Measurements from ENCODE around the gene SCAMP2. TPM values are rescaled to one million over a fixed set of nuclear protein-coding genes. Genes with fewer than 3 reads are reported as not detected.

The SCAMP2 gene
- total RNA-seq, 3 donors from 2014 or later: 81.7 to 91.0 (median 82.9) TPM

GRCh38 chr15:74817370-74817737, 55.8 kb downstream of the SCAMP2 start:
- Mint-ChIP-seq H3K4me1 (ENCODE audit: low read depth) (peaks cover 7% of the 10 kb centered on the region), H3K27me3 (ENCODE audit: low read depth) (peaks cover 1% of the 10 kb centered on the region), H3K4me3 (no peak overlapping the region), H3K36me3 (ENCODE audit: insufficient read depth) (no peaks in the 10 kb centered on the region), H3K9me3 (no peaks in the 10 kb centered on the region)
- ATAC-seq (no peak), DNase-seq (no peak)

- Mint-ChIP-seq H3K36me3 (ENCODE audit: insufficient read depth) (no peaks in the 10 kb centered on the region), H3K4me3 (no peak overlapping the region), H3K9me3 (no peaks in the 10 kb centered on the region), H3K27me3 (ENCODE audit: low read depth) (peaks cover 1% of the 10 kb centered on the region), H3K4me1 (ENCODE audit: low read depth) (peaks cover 7% of the 10 kb centered on the region)
- ATAC-seq: no peak
- no peak for DNase-seq
Measured at GRCh38 chr15:74816624-74817369, 56.4 kb downstream of the SCAMP2 start.

- H3K27me3 Mint-ChIP-seq (ENCODE audit: low read depth): peaks cover 1% of the 10 kb centered on the region
- no peak overlapping the region for H3K4me3 Mint-ChIP-seq
- peaks cover 7% of the 10 kb centered on the region for H3K4me1 Mint-ChIP-seq (ENCODE audit: low read depth)
- DNase-seq (no peak), ATAC-seq (no peak)
- H3K9me3 Mint-ChIP-seq: no peaks in the 10 kb centered on the region
- H3K36me3 Mint-ChIP-seq (ENCODE audit: insufficient read depth): no peaks in the 10 kb centered on the region
Measured at GRCh38 chr15:74815961-74816360, 57.2 kb downstream of the SCAMP2 start.

DNA sequence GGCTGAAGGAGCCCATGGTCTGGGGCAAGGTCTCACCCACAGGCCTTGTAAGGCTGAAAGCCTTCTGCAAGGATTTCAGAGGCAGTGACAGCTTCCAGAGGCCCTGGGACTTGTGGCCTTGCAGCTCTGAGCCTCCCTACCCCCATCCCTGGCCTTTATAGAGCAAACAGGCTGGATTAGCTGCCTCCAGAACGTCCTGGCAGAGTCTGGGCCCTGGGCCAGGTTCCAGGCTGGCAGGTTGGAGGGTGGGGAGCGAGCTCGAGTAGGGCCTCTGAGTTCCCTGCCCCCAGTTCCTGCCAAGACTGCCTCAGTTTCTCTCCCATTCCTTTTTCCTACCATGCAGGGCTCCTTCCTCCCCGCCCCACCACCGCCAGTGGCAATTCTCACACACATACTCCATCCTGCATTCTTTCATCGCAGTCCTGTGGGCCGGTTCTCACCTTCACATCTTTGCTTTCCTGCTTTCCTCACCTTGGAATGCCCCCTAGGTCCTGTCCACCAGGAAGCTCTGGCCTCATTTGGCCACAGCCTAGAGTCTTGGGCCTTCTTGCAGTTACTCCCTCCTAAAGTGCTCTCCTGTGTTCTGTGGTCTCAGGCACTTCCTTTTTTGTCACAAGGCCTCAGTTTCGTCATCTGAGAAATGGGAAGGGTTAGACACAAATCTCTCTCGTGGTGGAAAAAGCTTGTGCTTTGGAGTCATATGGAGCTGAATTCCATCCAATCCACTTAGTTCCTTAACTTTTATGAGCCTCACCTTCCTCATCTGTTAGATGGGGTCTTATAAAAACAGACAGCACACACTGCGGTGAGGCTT, 57.8 kb downstream of the SCAMP2 start:
- Mint-ChIP-seq H3K4me3 (no peak overlapping the region), H3K4me1 (ENCODE audit: low read depth) (peaks cover 7% of the 10 kb centered on the region), H3K27me3 (ENCODE audit: low read depth) (peaks cover 1% of the 10 kb centered on the region), H3K36me3 (ENCODE audit: insufficient read depth) (no peaks in the 10 kb centered on the region), H3K9me3 (no peaks in the 10 kb centered on the region)
- ATAC-seq (no peak), DNase-seq (no peak)

DNA sequence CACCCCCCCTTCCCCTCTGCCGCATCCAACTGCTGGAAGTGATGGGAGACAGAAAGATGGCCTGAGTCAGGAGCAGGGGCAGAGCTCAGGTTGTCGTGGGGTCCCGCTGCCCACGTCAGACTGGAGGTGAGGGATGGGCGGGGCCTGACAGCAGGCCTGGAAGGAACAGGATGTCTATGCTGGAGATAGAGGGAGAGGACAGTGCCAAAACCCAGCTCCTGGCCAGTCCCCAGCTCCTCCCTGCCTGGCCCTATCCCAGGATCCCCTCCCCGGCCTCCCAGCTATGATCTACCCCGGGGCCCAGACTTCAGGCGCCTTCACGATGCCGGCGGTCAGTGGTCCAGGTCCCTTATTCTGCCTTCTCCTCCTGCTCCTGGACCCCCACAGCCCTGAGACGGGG, 60.6 kb downstream of the SCAMP2 start, which contains the start of gene LMAN1L:
Gene LMAN1L (plus strand): TSS at position 303 of the 400 bp plus-strand sequence. CDS start 20 bp downstream, at position 323.
- no peaks in the 10 kb centered on the region for H3K9me3 Mint-ChIP-seq
- no peak within 1 kb of the TSS for H3K4me3 Mint-ChIP-seq
- peaks cover 15% of the 10 kb centered on the region for H3K4me1 Mint-ChIP-seq (ENCODE audit: low read depth)
- no peak for DNase-seq
- no peak for ATAC-seq
- no peaks in the 10 kb centered on the region for H3K27me3 Mint-ChIP-seq (ENCODE audit: low read depth)
- H3K36me3 Mint-ChIP-seq (ENCODE audit: insufficient read depth): no peaks in the 10 kb centered on the region

DNA sequence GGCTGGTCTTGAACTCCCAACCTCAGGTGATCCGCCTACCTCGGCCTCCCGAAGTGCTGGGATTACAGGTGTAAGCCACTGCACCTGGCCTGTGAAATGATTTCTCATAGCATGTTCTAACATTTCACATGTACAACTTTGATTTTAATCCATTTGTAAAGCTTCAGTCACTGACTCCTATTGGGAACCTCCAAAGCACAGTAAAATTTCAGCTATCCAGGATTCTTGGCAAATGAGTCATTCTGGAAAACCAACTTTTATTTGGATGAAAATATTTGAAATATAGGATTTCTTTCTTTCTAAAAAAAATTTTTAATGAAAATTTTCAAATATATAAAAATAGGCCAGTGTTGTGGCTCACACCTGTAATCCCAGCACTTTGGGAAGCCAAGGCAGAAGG, 63.2 kb downstream of the SCAMP2 start:
- Mint-ChIP-seq H3K27me3 (ENCODE audit: low read depth) (no peaks in the 10 kb centered on the region), H3K9me3 (no peaks in the 10 kb centered on the region), H3K4me1 (ENCODE audit: low read depth) (peaks cover 26% of the 10 kb centered on the region), H3K36me3 (ENCODE audit: insufficient read depth) (no peaks in the 10 kb centered on the region), H3K4me3 (no peak overlapping the region)
- DNase-seq (no peak), ATAC-seq (no peak)

DNA sequence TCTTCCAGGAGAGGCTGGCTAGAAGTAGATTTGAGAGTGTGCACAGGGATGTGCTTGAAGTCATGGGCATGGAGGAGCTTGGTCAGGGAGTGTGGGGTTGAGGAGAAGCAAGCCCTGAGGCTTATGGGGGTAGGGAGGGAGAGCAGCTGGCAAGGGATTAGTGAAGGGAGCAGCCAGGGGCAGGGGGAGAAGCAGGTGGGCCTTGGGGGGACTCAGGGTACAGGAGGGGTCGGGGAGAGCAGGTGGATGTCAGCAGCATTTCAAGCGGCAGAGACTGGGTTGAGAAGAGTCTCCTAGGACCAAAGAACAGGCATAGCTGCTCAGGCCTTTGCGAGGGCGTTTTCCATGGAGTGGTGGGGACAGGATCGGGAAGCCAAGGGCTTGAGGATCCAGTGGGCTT, 63.9 kb downstream of the SCAMP2 start:
- Mint-ChIP-seq H3K27me3 (ENCODE audit: low read depth) (no peaks in the 10 kb centered on the region), H3K9me3 (no peaks in the 10 kb centered on the region), H3K4me1 (ENCODE audit: low read depth) (peaks cover 26% of the 10 kb centered on the region), H3K4me3 (no peak overlapping the region), H3K36me3 (ENCODE audit: insufficient read depth) (peaks cover 3% of the 10 kb centered on the region)
- DNase-seq: no peak
- no peak for ATAC-seq

GRCh38 chr15:74808840-74809229, 64.3 kb downstream of the SCAMP2 start:
- no peaks in the 10 kb centered on the region for H3K27me3 Mint-ChIP-seq (ENCODE audit: low read depth)
- H3K9me3 Mint-ChIP-seq: no peaks in the 10 kb centered on the region
- no peak for ATAC-seq
- no peak for DNase-seq
- H3K4me1 Mint-ChIP-seq (ENCODE audit: low read depth): peaks cover 26% of the 10 kb centered on the region
- H3K4me3 Mint-ChIP-seq: no peak overlapping the region
- H3K36me3 Mint-ChIP-seq (ENCODE audit: insufficient read depth): peaks cover 7% of the 10 kb centered on the region

GRCh38 chr15:74808078-74808839, 64.9 kb downstream of the SCAMP2 start:
- H3K4me1 Mint-ChIP-seq (ENCODE audit: low read depth): peaks cover 26% of the 10 kb centered on the region
- no peak for ATAC-seq

GRCh38 chr15:74807282-74807681, 65.9 kb downstream of the SCAMP2 start:
- ATAC-seq (no peak), DNase-seq (no peak)
- Mint-ChIP-seq H3K4me1 (ENCODE audit: low read depth) (peaks cover 26% of the 10 kb centered on the region), H3K27me3 (ENCODE audit: low read depth) (no peaks in the 10 kb centered on the region), H3K9me3 (no peaks in the 10 kb centered on the region), H3K36me3 (ENCODE audit: insufficient read depth) (peaks cover 11% of the 10 kb centered on the region), H3K4me3 (no peak overlapping the region)

More at GRCh38 chr15:74808078-74808839, 64.9 kb downstream of the SCAMP2 start:
- Mint-ChIP-seq H3K27me3 (ENCODE audit: low read depth) (no peaks in the 10 kb centered on the region), H3K4me3 (no peak overlapping the region), H3K9me3 (no peaks in the 10 kb centered on the region), H3K36me3 (ENCODE audit: insufficient read depth) (peaks cover 10% of the 10 kb centered on the region)
- no peak for DNase-seq

GRCh38 chr15:74804935-74805334, 68.2 kb downstream of the SCAMP2 start:
- no peaks in the 10 kb centered on the region for H3K27me3 Mint-ChIP-seq (ENCODE audit: low read depth)
- H3K9me3 Mint-ChIP-seq: no peaks in the 10 kb centered on the region
- H3K4me1 Mint-ChIP-seq (ENCODE audit: low read depth): peaks cover 32% of the 10 kb centered on the region
- ATAC-seq: no peak
- H3K4me3 Mint-ChIP-seq: no peak overlapping the region
- peaks cover 20% of the 10 kb centered on the region for H3K36me3 Mint-ChIP-seq (ENCODE audit: insufficient read depth)
- DNase-seq: no peak

- no peak for ATAC-seq
- Mint-ChIP-seq H3K9me3 (no peaks in the 10 kb centered on the region), H3K4me3 (no peak overlapping the region), H3K4me1 (ENCODE audit: low read depth) (peaks cover 38% of the 10 kb centered on the region), H3K27me3 (ENCODE audit: low read depth) (no peaks in the 10 kb centered on the region), H3K36me3 (ENCODE audit: insufficient read depth) (peaks cover 23% of the 10 kb centered on the region)
- DNase-seq: no peak
Measured at GRCh38 chr15:74802862-74803447, 70.2 kb downstream of the SCAMP2 start.

DNA sequence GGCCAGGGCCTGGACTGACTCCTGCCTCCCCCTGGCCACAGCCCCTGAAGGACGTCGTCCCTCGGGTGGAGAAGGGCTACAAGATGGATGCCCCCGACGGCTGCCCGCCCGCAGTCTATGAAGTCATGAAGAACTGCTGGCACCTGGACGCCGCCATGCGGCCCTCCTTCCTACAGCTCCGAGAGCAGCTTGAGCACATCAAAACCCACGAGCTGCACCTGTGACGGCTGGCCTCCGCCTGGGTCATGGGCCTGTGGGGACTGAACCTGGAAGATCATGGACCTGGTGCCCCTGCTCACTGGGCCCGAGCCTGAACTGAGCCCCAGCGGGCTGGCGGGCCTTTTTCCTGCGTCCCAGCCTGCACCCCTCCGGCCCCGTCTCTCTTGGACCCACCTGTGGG, 70.9 kb downstream of the SCAMP2 start:
- no peaks in the 10 kb centered on the region for H3K9me3 Mint-ChIP-seq
- no peak overlapping the region for H3K4me3 Mint-ChIP-seq
- DNase-seq: no peak
- peaks cover 25% of the 10 kb centered on the region for H3K36me3 Mint-ChIP-seq (ENCODE audit: insufficient read depth)
- no peak for ATAC-seq
- H3K27me3 Mint-ChIP-seq (ENCODE audit: low read depth): no peaks in the 10 kb centered on the region
- H3K4me1 Mint-ChIP-seq (ENCODE audit: low read depth): peaks cover 40% of the 10 kb centered on the region
